Urothelium cell line (cell line): ENCODE measurements around the gene FOXO1.

Experiments
- DNase-seq: peaks from one replicate; pipeline ENCODE4 v3.0.0; 2011; ENCODE audit warnings: low spot score, mixed read lengths
- FAIRE-seq: peaks from 2 replicates; lab custom pipeline; 2011; peaks lifted over from hg19 to GRCh38; lab: Jason Lieb, UNC

FOXO1 gene

DNA sequence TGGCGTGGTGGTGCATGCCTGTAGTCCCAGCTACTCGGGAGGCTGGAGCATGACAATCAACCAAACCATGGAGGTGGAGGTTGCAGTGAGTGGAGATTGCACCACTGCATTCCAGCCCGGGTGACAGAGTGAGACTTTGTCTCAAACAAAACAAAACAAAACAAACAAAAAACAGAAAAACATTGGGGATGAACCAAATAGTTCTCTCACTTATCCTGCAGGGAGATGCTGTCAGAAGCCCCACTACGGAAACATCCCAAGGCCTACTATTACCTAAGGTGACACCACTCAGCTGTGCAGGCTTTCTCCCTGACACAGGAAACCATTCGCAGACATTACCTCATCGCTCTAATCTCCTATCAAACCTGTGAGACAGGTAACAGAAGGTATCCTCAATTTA lies 113.5 kb downstream of the FOXO1 start:
- FAIRE-seq = no peak

DNA sequence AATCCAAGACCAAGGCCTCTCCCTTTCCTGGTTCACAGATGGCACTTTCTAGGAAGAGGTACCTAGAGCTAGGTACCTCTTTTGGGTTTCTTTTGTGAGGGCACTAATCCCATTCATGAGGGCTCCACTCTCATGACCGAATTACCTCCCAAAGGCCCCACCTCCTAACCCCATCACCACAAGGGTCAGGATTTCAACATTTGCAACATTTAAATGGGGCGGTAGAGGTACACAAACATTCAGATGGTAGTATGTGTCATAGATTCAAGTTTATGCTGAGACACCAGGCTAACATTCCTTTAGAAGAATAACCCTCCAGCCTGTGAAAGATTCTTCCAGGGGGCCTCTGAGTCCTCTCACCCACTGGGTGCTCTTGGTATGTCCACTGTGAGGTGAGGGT lies 116.3 kb downstream of the FOXO1 start:
- FAIRE-seq = no peak
- DNase-seq = no peak

More for the DNA sequence above, 113.5 kb downstream of the FOXO1 start:
- no peak for DNase-seq

DNA sequence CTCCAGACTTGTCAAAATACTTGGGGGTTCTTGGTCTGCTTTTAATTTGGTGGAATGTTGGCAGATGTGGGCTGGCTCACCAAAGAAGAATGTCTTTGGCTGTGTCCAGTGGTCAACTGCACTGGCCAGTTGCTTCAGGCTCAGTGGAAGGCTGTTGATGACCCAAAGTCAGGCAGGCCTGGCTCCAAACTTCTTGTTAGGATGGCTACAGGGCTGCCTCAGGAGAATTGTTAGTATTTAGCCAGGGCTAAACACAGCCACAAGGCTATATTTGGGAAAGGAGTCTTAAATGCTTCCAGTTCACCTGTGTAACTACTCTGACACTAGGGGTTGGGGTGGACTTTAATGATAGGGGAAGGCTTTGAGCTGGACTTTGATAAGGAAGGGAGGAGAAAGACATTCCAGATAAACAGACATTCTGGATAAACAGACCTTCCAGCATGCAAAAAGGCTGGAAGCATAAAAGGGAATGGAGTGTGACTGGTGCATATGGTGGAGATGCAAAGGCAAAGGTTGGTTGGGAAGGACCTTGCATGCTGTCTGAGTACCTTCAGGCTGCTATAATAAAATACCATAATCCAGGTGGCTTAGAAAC lies 116.8 kb downstream of the FOXO1 start:
- FAIRE-seq = no peak

DNA sequence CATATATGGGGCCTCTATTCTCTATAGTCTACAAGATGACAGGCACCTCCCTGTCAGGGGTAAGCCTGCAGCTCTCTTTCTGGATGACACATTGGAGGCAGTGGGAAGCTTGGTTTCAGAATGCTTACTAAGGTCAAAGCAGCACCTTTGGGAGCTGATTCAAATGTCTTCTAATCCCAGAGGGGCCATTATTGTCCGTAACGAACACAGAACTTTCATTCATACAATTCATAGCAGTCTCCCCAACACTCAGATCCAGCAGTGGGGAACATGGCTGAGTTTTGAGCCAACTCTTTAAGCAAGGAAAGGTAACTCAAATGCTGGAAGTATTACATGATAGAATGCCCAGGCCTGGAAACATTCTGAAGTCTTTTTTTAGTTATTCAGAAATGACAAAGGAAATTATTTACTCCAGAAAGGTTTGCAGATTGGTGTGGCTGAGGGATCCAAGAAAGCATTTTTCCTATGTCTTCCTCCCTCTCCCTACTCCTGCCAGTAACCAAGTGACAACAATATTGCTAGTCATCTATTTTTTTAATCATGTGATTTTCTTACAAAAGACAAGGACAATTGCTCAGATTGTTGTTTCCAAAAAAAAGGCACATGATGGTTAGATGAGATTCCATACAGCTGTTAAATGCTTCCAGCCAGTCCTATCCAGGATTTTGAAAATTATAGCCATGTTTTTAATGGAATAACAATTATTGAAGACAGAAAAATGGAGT lies 118.7 kb downstream of the FOXO1 start:
- DNase-seq = no peak

More for the DNA sequence above, 116.8 kb downstream of the FOXO1 start:
- no peak for DNase-seq

DNA sequence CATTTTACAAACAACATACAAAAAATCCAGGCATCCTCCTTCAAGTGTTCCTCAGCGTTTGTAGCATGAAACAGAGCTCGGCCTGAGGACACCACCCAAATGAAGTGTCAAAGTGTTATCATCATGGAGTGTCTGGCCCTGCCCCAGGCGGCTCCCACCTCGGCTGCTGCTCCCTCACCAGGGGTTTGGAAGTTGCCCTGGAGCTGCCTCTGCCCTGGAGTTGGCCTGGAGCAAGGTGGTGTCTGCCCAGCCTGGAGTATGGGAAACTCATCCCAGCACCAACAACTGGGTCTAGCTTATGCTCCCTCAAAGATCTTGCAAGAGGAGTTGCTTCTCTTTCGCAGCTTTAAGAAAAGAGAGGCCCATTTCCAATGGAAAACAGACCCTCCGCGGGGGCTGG lies 120.4 kb downstream of the FOXO1 start:
- no peak for DNase-seq
- no peak for FAIRE-seq

More for the DNA sequence above, 118.7 kb downstream of the FOXO1 start:
- no peak for FAIRE-seq

DNA sequence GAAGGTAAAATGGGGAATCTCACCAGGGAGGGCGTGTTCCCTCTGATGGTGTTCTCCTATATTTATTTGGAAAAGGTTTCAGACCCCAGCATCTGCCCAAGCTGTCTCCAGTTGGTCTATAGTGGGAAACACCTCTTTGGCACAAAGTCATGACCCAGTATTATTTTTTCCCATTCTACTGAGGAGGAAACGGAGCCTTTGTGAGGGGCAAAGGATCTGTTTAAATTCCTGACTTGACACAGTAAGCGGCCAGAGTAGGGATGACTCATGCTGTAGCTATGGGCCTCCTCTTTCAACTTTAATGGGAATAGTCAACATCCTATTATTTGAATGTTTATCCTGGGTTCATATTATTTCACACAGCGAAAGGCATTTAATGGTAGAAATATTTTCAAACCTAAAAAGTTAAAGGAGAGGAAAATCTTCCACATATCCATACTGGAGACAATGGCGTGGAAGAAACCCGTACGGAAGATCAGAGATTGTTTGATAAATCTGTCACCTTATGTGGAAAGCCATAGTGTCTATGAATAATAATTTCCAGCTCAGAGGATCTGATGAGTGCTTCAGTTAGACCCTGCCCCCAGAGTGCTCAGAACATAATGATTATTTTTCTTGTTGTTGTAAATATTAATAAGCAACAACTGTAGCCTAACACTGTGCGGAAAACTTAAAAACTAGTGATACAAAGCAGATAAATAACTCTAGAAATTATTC lies 126.0 kb downstream of the FOXO1 start:
- DNase-seq (peak; percentile 56), FAIRE-seq (no peak)

DNA sequence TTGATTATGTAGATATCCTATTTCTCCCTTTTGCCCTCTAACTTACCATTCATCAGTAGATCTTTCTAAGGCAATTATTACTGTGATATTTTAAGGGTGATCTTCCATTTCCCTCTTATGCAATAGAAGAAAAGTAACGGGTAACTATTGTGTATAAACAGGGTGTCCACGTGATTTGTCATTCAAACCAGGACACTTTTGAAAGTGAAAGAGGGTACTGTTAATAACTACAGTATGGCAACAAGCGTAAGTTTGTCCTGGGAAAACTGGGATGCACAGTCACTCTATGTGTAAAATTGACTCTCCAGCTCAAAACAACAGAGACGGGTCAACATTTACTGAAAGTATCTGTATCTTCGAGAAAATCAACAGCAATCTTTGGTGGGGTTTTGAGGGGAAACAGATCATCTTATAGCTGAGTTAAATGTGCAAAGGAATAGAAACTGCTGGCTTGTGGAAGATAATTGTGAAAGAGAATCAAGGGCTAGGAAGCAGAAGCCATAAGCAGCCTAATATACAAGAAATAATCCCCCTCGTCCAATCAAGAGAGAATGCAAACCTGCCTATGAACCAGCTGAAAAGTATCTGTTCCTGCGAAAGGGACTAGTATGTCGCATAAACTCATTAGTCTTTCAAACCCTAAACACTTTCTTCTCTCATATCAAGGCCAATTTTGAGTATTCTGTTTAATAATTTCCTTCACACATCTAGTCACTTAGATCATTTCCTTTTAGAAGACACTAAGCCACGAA lies 126.7 kb downstream of the FOXO1 start:
- FAIRE-seq = no peak
- no peak for DNase-seq

DNA sequence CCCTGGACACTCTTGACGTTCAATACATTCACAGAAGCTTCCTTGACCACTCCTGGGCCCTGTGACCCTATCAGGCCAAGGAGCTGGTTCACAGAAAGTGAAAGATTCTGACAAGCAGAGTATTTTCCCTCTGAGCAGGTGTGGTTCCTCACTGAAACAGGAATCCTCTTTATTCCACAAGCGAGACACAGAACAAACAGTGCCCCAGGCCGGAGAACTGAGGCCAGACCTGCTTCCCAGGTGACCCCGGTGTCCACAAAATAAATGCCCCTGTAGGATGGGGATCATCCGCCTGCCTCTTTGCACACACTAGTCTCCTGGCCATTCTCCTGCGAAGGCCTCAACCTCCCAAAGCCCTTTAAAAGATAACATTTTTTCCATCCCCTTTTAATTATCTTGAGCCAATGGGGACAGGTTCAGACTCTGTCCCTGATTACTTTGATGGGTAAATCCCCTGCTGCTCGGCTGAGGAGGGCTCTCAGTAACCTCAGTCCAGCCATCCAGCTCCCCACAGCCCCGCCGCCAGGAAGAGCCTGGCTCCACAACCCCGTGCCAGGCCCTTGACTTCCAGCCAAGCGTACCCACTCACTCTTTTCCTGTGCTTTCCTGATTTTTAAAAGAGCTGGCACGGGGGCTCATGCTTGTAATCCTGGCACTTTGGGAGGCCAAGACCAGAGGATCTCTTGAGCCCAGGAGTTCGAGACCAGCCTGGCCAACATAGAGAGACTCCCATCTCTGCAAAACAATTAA lies 129.1 kb downstream of the FOXO1 start:
- no peak for FAIRE-seq
- DNase-seq = no peak

DNA sequence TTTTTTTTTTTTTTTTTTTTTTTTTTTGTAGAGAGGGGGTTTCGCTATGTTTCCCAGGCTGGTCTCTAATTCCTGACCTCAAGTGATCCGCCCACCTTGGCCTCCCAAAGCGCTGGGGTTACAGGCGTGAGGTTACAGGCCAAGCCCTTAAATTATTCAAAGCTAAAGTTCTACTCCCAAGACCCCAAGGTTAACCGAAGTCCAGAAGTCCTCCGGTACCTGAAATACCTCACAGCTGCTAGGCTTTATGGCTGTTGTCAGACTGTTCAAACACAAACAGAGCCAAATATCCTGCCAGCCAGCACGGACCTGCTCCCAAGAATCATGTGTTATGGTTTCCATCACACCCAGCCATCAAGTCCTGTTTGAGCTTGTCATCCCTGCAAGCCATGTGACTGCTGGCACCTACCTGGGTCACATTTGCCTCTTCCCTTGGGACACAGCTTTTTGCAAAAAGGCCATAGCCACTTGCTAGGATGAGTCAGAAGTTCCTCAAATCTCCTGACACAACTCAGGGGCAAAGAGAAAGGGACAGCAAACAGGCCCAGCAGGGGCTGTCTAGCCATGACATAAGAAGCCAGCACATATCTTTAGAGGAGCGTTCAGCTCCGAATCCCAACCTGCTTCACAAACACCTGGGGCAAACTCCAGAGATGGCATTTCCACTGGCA lies 129.9 kb downstream of the FOXO1 start:
- DNase-seq = no peak

DNA sequence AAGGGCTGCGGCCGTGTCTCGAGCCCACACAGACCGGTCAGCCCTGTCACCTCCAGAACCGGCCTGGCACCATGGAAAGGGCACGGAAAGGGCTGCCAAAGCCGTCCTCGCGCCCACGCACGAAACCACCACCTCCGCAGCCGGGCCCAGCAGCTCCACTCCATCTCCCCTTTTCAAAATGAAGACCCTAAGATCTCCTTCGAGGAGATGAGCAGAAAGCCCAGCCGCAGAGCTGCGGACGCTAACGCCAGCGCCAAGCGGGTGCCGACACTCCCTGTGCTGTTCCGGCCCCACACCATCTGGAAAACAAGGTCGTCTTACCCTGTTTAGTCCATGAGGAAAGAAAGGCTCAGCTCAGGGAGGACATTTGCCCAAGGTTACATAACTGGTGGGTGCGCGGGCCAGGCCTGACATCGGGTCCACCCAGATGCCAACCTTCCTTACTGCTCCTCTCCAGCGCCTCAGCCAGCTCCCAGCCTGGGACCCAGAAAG lies 131.1 kb downstream of the FOXO1 start:
- FAIRE-seq (no peak), DNase-seq (no peak)

More for the DNA sequence above, 129.9 kb downstream of the FOXO1 start:
- no peak for FAIRE-seq

DNA sequence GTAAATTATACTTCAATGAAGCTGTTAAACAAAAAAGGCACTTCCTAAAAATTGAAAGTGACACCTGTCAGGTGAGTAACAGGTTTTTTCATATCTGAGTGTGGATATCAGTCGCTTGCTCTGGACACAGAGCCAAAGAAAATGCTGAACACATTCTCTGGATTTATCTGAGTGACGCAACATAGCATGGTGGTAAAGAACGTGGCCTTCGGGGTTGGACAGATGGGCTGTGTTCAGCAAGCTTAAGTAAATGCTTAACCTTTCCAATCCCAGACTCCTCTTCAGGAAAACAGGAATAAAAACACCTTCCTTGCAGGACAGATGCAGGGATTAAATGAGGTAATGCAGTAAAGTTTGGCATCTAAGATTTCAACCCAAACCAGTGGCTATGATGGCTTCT lies 132.0 kb downstream of the FOXO1 start:
- DNase-seq = no peak
- no peak for FAIRE-seq

DNA sequence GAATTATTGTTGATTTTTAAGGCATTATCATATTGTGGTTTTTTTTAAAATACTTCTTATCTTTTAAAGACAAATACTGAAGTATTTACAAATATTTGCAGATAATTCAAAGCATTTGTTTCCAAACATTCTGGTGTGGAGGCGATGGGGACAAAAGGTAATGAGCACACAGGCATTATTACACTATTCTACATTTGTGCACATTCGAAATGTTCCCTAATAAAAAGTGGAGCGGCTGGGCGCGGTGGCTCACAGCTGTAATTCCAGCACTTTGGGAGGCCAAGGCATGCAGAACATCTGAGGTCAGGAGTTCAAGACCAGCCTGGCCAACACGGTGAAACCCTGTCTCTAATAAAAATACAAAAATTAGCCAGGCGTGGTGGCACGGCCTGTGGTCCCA lies 133.4 kb downstream of the FOXO1 start:
- no peak for FAIRE-seq
- no peak for DNase-seq

DNA sequence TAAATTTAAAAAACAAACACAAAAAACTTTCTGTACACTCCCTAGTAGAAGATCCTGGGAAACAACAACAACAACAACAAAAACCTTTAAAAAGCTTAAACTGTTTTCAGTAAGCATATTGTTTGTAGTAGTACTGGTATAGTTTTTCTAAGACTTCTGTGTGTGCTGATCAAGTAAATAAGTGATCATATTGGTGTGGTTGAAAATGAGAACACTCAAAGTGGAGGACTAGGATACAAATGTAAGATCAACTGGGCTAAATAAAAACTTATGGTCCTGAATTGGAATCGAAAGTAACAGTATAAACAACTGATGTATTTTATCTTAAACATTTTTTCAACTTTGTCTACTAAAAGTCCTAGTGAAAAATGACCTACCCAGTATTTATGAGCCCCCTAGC lies 135.5 kb downstream of the FOXO1 start:
- FAIRE-seq = no peak

DNA sequence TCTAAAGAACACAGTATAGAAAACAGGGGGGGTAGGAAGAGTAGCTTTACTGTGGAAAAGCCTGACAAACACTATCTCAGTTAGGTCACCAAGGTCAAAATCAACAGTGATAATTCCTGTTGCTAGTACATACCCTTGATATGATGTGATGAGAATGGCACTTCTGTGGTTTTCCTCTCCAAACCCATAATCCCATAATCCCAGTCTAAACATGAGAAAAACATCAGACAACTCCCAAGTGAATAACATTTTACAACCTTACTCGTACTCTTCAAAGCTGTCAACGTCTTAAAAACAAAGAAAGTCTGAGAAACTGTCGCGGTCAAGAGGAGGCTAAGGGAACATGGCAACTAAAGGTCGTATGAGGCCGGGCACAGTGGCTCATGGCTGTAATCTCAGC lies 137.6 kb downstream of the FOXO1 start:
- DNase-seq (no peak), FAIRE-seq (no peak)

More for the DNA sequence above, 135.5 kb downstream of the FOXO1 start:
- no peak for DNase-seq

DNA sequence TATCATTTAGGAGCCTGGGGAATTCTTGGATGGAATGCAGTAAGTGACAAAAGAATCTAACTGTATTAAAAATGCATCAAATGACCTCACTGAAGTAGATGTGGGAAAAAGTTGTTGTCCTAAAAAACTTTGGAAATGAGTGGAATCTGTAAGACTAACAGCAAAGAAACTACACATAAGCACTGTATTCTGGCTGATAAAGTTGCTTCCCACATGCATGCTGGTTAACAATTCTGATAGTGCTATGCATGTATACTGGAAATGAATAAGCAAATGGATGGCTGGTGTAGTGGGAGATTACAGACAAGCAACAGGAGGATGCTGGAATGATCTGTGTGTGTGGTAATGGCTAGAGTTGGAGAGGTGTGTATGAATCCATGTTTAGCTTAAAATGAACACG lies 138.5 kb downstream of the FOXO1 start:
- FAIRE-seq = no peak
- no peak for DNase-seq

DNA sequence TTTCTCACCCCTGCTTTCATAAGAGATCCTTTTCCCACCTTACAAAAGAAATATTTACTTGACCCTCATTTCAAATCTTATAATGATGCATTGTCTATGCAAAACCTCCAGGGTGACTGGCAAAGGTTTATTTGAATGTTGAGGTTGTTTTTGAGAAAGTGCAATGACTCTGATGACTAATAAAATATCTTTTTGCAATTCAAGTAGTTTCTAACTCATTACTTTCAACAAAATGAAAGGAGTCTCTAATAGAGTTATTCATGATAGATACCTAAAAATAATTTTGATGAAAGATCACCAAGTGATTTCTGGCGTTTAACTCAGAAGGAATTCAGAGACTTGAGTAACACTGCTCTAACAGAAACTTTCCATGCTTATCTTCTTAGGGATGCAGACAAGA lies 144.2 kb downstream of the FOXO1 start:
- FAIRE-seq (no peak), DNase-seq (no peak)

DNA sequence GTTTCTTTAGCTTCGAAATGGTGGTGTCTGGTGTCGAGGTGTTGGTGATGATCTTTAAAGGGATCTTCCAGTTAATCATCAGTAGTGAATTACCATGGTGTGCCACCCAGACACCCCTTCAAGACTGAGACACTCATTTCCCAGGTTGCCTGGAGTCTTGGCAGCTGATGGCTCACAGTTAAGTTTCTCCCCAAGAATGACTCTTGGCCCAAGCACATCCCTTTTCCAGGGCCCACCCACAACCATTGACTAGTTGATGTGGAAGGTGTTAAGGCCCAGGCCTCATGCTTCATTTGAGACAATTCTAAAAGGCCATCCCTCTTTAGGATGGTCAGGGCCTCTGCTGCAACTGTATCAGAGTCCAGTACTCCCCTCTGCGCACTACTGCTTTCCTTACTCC lies 145.5 kb downstream of the FOXO1 start:
- DNase-seq = no peak
- no peak for FAIRE-seq

DNA sequence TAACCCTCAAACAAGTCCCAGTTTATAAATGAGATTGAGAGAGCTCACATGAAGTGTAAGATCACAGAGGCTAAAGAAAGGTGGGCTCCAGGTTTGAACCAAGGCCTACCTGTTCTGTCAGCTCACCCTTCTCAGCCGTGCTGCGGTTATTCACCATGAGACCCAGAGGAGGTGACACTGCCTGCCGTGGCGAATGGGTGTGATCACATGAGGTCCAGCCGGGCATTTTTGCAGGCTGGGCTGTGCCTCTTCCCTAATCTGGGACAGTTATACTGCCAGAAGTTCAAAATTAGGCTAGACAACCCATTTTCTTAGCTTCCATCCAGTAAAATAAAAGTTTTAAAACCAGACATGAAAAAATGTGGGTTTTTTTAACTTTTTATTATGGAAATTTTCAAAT lies 146.8 kb downstream of the FOXO1 start:
- DNase-seq (no peak), FAIRE-seq (no peak)

DNA sequence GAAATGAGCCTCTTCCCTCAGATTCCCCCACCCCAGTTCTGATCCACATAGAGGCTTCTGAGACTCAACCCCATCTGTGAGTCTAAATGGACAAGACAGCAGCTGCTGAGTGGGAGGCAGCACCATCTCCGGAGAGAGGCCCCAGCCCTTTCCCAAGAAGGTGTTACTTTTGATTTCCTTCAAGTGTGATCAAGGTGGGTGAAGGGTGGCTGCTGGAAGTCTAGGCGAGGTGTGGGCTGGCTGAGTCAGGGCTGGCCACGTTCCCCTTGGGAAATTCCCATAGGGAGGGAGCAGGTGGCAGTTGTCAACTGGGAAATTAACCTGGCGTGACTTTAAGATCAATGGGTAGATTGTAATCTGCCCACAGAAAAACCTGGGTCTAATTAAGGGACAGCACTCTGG lies 148.0 kb downstream of the FOXO1 start:
- FAIRE-seq = no peak
- DNase-seq = no peak
